Right renal cortex interstitium (tissue), 3 donors: ENCODE measurements around the gene CORO2B. TPM values are rescaled to one million over a fixed set of nuclear protein-coding genes. Genes with fewer than 3 reads are reported as not detected.

Source experiments
- DNase-seq, 3 donors: peaks; one replicate each; pipeline ENCODE4 v3.0.0-alpha.2; 2013; ENCODE audit warnings: low read depth in 3 of 3, low spot score in 2 of 3
- polyA plus RNA-seq, 3 donors: library from polyadenylated mRNA; unstranded; fragments of 120-200 nt; gene quantifications; one replicate each; pipeline ENCODE4 v1.2.1, GENCODE V29; 2013; ENCODE audit not compliant: insufficient read length in 3 of 3

The CORO2B gene
- polyA plus RNA-seq, 3 donors = 20.4 to 23.5 (median 23.5) TPM

DNA sequence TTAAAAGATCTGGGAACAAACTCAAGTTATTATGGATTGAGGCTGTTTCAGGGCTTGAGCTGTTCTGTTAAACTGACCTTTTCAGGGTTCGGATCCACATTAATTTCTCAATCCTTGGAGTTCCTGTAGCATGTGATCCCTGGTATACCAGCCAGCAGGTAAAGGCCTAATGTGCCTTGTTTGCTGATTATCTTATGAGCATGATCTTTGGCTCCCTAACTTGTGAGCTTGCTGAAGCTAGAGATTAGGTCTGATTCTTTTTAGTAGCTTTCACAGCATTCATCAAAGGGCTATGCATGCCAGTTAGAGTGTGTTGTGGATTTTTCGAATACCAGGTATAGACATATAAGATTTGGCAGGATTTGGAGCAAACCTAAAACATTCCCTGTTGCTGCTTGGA, 10.3 kb downstream of the CORO2B start:
- DNase-seq = no peak

DNA sequence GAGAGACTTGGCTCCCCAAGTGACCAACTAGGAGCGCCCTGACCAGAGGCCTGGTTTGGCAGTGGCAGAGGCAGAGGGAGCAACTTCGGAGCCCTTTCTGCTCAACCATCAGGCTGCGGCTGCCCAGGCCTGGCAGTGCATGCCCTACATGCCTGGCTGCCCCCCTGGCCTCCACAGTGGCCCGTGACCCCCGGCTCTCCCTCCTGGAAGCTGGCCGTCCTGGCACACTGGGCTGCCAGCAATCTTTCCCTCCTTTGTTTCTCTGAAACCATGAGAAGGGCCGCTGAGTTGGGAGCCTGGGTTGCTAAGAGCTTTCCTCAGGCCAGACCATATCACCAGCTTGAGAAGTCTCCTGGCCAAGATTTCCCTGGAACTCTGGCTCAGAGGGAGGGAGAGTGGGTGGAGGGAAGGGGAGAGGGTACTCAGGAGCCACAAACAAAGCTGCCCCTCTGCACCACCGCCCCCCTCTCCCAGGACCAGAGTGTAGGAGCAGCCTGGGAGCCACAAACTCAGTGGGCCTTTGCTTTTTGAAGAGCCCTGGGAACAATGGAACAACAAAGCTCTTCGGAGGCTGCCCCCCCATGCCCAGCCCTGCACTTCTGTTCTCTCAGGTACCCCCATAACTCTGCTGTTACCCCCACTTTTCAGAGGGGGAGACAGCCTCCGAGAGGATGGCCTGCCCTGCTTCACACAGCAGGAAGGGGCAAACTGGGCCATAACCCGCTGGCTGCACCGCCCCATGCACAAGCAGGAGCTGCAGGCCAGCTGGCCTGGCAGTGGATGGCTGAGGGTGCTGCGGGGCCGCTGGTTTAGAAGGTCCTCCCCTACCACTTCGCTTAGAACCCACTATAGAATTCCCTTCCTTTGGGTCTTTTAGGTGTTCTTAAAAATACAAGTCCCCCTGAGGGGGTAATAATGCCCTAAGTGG, 11.3 kb downstream of the CORO2B start:
- DNase-seq = no peak

DNA sequence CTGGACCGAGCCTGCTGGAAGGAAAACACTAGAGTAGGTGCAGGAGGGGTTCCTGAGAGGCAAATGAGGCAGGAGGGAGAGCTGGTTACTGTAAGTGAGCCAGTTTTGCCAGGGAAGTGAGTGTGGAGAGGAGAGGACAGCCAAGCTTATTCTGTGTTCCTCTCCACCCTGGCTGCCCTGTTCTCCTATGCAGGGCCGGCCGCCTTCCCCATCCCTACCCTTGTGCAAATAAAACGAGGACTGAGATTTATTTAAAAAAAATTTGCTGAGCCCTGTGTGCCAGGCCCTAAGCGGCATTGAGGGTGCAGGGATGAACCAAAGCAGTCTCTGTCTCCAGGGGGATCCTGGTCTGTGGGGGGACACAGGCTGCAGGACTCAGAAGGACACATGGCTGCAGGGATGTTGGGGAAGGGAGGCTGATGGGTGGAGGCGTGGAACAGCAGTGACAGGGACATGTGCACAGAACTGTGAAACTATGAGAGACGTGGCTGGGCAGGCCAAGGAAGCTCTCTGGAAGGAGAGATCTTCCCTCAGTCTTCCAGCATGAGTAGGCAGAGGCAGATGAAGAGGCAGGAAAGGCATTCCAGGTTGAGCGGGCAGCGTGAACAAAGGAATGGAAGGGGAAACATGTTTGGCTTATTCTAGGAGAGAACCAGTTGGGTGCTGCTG, 12.1 kb downstream of the CORO2B start:
- DNase-seq = no peak

GRCh38 chr15:68592054-68592453, 13.3 kb downstream of the CORO2B start:
- DNase-seq = no peak

DNA sequence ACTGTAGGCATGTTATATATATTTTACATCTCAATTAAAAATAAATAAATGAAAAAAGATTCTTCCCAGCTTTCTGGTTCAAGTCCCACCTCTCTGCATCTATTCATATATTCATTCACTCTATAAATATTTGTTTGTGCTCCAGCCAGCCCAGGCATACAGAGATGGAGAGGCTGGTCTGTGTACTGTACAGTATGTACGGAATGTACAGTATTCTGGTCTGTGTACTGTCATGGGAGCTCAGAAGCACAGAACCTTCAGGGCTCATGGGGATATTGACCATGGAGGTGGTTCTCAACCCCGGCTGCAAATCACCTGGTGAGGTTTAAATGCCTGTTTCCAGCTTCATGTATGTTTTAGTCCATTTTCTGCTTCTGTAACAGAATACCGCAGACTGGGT, 13.8 kb downstream of the CORO2B start:
- no peak for DNase-seq

DNA sequence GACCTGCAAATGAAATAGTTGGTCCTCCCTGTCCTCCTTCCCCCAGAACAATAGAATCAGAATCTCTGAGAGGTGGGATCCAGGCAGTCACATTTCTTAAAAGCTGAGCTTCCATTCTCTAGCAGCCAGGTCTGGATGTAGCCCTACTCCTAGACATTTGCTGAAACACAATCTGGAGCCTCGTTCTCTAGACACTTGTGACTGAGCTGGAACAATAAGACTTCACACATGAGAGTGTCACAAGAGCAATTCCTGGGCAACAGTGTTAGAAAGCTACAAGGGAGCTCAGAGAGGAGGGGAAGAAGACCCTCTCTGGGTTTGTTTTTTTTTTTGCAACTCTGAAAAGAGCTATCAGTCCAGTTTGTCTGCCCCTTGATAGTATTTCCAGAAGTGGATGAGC, 14.5 kb downstream of the CORO2B start:
- no peak for DNase-seq

GRCh38 chr15:68593828-68594532, 15.2 kb downstream of the CORO2B start:
- no peak for DNase-seq

- DNase-seq = no peak
Observed at GRCh38 chr15:68594533-68595259, 15.9 kb downstream of the CORO2B start.

DNA sequence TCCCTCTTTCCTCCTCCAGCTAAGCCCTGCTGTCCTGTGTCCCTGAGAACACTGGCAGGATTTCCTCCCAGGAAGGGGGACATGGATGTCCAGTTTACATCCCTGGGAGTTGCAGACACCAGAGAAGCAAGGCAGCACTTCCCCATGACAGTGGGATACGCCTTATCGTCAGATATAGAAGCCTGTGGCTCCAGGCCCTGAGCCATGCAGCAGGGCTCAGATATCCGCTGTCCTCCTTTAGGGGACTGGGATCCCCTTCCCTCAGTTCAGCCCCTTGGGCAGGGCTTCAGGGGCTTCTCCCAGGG, 16.4 kb downstream of the CORO2B start:
- no peak for DNase-seq

DNA sequence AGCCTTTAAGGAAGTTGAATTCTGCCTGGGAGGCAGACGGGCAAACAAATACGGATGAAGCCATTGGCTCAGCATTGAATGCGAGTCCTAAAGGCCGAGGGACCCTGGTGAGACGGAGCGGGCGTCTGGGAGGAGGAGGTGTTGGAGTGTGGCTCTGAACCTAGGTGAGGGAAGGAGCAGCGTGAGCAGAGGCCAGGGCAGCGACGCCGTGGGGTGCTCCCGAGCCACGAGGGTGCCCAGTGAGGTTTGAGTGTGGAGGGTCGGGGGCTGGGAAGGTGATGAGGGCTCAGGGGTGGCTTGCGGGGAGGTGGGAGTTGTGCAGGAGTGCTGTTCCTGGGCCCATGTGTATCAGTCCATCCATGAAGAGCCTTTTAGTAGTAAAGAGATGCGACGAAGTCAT, 17.0 kb downstream of the CORO2B start:
- no peak for DNase-seq

GRCh38 chr15:68596691-68597090, 17.9 kb downstream of the CORO2B start:
- DNase-seq = no peak

DNA sequence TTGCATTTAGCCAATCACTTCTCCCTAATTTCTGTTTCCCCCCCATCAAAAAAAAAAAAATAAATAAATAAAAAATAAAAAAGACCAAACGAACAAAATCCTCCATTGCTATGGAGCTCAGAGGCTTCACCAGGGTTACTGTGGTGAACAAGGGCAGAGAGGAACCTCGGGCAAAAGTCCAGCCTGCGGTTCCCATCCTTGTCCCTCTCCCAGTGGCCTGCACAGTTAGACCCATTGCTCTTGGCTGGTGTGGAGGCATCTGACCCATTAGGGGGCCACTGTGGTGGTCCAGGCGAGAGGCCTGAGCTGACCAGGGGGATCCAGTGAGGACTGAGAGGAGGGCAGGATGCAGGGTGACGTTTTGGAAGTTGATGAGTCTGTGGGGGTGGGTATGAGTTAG, 18.8 kb downstream of the CORO2B start:
- no peak for DNase-seq

DNA sequence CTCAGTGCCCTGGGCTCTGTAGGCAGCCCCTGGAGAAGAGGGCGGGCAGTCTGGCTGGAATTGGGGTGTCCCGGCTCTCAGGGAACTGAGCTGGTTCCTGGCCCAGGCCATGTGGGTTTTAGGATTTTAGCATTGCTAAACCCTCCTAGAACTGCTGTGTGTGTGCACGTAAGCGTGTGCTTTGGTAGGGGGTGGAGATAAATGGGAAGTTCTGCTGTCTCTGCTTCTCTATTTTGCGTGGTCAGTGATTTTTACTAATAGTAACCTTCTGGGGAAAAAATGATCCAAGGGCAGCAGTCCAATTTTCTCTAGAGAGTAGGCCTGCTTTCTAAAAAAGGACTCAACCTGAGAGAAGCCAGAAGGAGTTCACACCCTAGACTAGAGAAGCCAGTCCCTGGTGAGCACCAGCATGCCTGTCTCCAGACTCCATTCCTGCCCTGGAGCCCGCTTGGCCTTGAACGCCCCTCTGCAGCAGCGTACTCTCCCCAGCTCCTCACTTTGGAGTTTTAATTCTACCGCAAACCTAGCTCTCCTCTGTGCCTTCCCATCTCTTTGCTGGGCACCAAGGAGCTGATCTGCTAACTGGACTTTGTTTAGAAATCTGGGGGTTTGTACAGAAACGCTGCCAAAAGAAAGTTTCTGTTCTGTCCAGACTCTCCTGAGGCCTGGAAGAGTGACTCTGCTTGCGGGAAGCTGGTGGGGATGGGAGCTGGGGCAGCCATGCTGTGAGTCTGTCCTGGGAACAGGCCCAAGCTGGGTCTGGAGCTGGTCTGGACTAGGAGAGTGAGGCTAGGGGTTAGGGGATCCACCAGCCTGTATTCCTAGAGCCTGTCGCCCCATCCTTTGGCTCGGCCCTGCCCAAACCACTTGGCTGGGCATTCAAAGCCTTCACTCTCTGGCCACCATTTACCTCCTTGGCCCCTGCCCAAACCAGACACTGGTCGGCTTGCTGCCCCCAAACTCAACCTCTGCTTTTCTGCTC, 19.7 kb downstream of the CORO2B start:
- DNase-seq = no peak

GRCh38 chr15:68599153-68599545, 20.4 kb downstream of the CORO2B start:
- no peak for DNase-seq

DNA sequence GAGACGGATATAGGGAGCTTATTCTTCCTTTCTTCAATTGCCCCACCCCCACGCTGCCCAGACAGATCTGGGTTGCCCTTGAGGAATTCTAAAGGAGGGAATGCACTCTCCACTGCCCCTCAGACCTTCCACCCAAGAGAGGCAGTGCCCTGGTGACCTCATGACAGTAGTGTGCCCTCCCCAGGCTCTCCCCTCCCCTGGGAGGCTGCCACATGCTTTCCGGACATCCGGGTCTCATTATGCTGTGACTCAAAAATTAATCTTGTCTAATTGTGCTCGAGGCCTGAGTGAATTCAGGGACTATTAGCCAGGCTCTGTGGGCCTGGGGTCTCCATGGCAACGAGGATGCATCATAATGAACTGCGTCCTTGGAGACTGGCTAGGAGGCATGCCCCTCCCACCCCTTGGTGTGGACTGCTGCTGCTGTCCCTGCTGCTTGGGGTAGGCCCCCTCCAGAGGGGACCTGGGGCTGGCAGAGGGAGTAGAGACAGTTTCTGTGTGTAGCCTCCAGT, 20.8 kb downstream of the CORO2B start:
- DNase-seq = peak in 1 of 3 donors; percentile 59

GRCh38 chr15:68601206-68602197, 22.7 kb downstream of the CORO2B start:
- no peak for DNase-seq

DNA sequence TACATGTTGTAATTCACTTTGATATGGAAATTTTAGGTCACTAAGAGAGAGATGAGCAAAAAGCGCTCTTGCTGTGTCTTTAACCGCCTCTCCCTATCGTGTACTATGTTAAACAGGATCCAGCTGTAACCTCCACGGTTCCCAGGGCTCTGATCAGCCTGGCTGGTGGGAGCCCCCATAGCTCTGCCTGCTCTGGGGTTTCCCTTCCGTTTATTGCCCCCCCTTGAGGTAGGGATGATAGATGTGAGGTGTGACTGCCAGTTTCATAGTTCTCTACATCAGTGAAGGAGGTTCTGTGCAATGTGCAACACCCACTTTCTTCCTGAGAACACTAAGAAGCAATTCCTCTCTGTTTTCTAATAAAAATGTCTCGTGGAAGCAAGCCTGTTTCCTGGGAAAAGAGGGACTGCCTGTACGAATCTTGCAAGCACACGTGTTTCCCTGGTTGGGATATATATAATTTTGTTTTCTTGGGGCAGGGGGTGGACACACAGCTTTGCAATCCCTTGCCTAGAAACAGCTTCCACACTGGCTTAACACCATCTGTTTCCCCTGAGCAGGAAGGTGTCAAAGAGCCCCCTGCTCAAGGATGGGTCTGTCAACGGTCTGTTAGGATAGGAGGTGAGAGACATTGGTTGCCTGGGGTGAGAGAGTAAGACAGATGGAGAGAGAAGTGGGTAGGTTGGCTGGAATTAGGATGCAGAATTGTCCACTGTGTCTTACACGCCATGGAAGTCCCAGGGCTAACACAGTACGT, 23.8 kb downstream of the CORO2B start:
- no peak for DNase-seq

DNA sequence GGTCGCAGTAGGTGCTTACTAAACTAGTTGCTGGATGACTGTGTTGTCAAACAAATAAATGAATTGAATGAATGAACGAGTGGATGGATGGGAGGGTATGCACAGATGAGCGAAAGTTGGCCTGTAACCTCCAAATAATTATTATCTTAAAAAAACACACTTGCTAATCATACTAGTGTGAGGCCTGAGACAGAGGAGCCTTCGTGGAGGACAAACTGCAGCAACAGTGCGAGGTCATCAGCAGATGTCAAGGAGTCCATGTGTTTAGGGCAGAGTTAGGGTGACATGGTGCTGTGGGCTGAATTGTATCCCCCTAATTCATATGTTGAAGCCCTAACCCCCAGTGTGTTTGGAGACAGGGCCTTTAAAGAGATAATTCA, 24.4 kb downstream of the CORO2B start:
- DNase-seq = no peak
